Neural progenitor cell (in vitro differentiated cells): ENCODE results near the gene IRF9.

Experiments
- CTCF ChIP-seq: fragments of 200-600 bp; sonication (generic); IDR thresholded peaks from 2 replicates; pipeline ENCODE4 v1.5.1; 2017; ENCODE audit warnings: antibody characterized with exemption, mild to moderate bottlenecking
- EZH2 ChIP-seq: fragments of 200-600 bp; sonication (generic); IDR thresholded peaks from 2 replicates; pipeline ENCODE4 v1.6.1; 2017; ENCODE audit warnings: antibody characterized with exemption, mild to moderate bottlenecking, moderate library complexity
- EZH2phosphoT487 ChIP-seq: fragments of 200-600 bp; sonication (generic); IDR thresholded peaks from 2 replicates; pipeline ENCODE4 v1.6.1; 2017; ENCODE audit warnings: antibody characterized with exemption

DNA sequence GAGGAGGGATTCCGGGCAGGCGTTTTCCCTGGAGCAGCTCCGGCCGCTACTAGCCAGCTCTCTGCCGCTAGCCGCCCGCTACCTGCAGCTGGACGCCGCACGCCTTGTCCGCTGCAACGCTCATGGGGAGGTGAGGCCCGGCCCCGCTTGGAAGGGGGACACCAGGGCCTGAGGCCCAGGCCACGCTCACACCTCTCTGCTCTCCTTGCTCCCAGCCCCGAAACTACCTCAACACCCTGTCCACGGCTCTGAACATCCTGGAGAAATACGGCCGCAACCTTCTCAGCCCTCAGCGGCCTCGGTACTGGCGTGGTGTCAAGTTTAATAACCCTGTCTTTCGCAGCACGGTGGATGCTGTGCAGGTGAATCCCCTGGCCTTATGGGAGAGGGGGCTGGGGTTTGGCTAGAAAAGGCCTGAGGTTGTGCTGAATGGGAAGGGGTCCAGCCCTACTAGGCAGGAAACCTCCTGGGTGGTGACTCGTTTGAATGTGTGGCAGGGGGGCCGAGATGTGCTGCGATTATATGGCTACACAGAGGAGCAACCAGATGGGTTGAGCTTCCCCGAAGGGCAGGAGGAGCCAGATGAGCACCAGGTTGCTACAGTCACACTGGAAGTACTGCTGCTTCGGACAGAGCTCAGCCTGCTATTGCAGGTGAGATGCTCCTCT lies 13.2 kb upstream of the IRF9 start:
- TF ChIP-seq CTCF, result no peak
- TF ChIP-seq EZH2phosphoT487, result no peak
- no peak for TF ChIP-seq EZH2
